ENCODE measurements around the gene EVI2A. TPM values are rescaled to one million over a fixed set of nuclear protein-coding genes. Genes with fewer than 3 reads are reported as not detected.
"Not testable (repeated sequence)": the region's sequence is repeated elsewhere in the genome, so short reads cannot be mapped to it uniquely, and the experiment has no call there.

Gene EVI2A
- total RNA-seq, 1 experiment from 2014 or later: not detected

GRCh38 chr17:31318298-31318801 lies 3.1 kb downstream of the EVI2A start:
- in situ Hi-C loops (cut with HindIII; ENCODE audit: low pct_unique_long_range_greater_than_20kb, low sequenced_read_pairs): no loop called here
- DNase-seq (ENCODE audit: low read depth): no peak

GRCh38 chr17:31314782-31315100 lies 6.7 kb downstream of the EVI2A start:
- no peak for DNase-seq (ENCODE audit: low read depth)
- in situ Hi-C loops (cut with HindIII; ENCODE audit: low pct_unique_long_range_greater_than_20kb, low sequenced_read_pairs): no loop called here

- in situ Hi-C loops (cut with HindIII; ENCODE audit: low pct_unique_long_range_greater_than_20kb, low sequenced_read_pairs): no loop called here
- no peak for DNase-seq (ENCODE audit: low read depth)
Observed at GRCh38 chr17:31313982-31314781, 7.2 kb downstream of the EVI2A start, which contains the start of gene EVI2B. Gene EVI2B, minus strand, starts transcription at chr17:31314054. Its CDS starts 8,445 bp downstream, at chr17:31305609.

- DNase-seq (ENCODE audit: low read depth); in situ Hi-C loops (cut with HindIII; ENCODE audit: low pct_unique_long_range_greater_than_20kb, low sequenced_read_pairs): not testable (repeated sequence)
Observed at GRCh38 chr17:31312223-31312622, 9.2 kb downstream of the EVI2A start.

GRCh38 chr17:31311526-31311925 lies 9.9 kb downstream of the EVI2A start:
- in situ Hi-C loops (cut with HindIII; ENCODE audit: low pct_unique_long_range_greater_than_20kb, low sequenced_read_pairs): no loop called here
- no peak for DNase-seq (ENCODE audit: low read depth)

GRCh38 chr17:31310886-31311285 lies 10.5 kb downstream of the EVI2A start:
- no peak for DNase-seq (ENCODE audit: low read depth)
- in situ Hi-C loops (cut with HindIII; ENCODE audit: low pct_unique_long_range_greater_than_20kb, low sequenced_read_pairs): no loop called here

GRCh38 chr17:31310260-31310659 lies 11.2 kb downstream of the EVI2A start:
- DNase-seq (ENCODE audit: low read depth): no peak
- in situ Hi-C loops (cut with HindIII; ENCODE audit: low pct_unique_long_range_greater_than_20kb, low sequenced_read_pairs): no loop called here

- in situ Hi-C loops (cut with HindIII; ENCODE audit: low pct_unique_long_range_greater_than_20kb, low sequenced_read_pairs): no loop called here
- DNase-seq (ENCODE audit: low read depth): no peak
Observed at GRCh38 chr17:31309556-31309955, 11.9 kb downstream of the EVI2A start.

GRCh38 chr17:31308372-31309334 lies 12.8 kb downstream of the EVI2A start:
- in situ Hi-C loops (cut with HindIII; ENCODE audit: low pct_unique_long_range_greater_than_20kb, low sequenced_read_pairs): no loop called here
- no peak for DNase-seq (ENCODE audit: low read depth)

GRCh38 chr17:31307640-31308039 lies 13.8 kb downstream of the EVI2A start:
- no peak for DNase-seq (ENCODE audit: low read depth)
- in situ Hi-C loops (cut with HindIII; ENCODE audit: low pct_unique_long_range_greater_than_20kb, low sequenced_read_pairs): no loop called here

- peak; percentile 17 for DNase-seq (ENCODE audit: low read depth)
- in situ Hi-C loops (cut with HindIII; ENCODE audit: low pct_unique_long_range_greater_than_20kb, low sequenced_read_pairs): no loop called here
Observed at GRCh38 chr17:31299624-31300023, 21.8 kb downstream of the EVI2A start.

- no peak for DNase-seq (ENCODE audit: low read depth)
- in situ Hi-C loops (cut with HindIII; ENCODE audit: low pct_unique_long_range_greater_than_20kb, low sequenced_read_pairs): no loop called here
Observed at GRCh38 chr17:31297090-31297489, 24.3 kb downstream of the EVI2A start, which contains the start of gene OMG. Gene OMG, minus strand, starts transcription at chr17:31297239. Its CDS starts 908 bp downstream, at chr17:31296331.

GRCh38 chr17:31296142-31296541 lies 25.3 kb downstream of the EVI2A start:
- in situ Hi-C loops (cut with HindIII; ENCODE audit: low pct_unique_long_range_greater_than_20kb, low sequenced_read_pairs): no loop called here
- no peak for DNase-seq (ENCODE audit: low read depth)

GRCh38 chr17:31295489-31295871 lies 25.9 kb downstream of the EVI2A start:
- in situ Hi-C loops (cut with HindIII; ENCODE audit: low pct_unique_long_range_greater_than_20kb, low sequenced_read_pairs): no loop called here
- DNase-seq (ENCODE audit: low read depth): no peak

- DNase-seq (ENCODE audit: low read depth): no peak
- in situ Hi-C loops (cut with HindIII; ENCODE audit: low pct_unique_long_range_greater_than_20kb, low sequenced_read_pairs): no loop called here
Observed at GRCh38 chr17:31294820-31295488, 26.5 kb downstream of the EVI2A start.

- in situ Hi-C loops (cut with HindIII; ENCODE audit: low pct_unique_long_range_greater_than_20kb, low sequenced_read_pairs): no loop called here
- no peak for DNase-seq (ENCODE audit: low read depth)
Observed at GRCh38 chr17:31294231-31294630, 27.2 kb downstream of the EVI2A start.

- in situ Hi-C loops (cut with HindIII; ENCODE audit: low pct_unique_long_range_greater_than_20kb, low sequenced_read_pairs): no loop called here
- no peak for DNase-seq (ENCODE audit: low read depth)
Observed at GRCh38 chr17:31293581-31293980, 27.8 kb downstream of the EVI2A start.

- DNase-seq (ENCODE audit: low read depth): no peak
- in situ Hi-C loops (cut with HindIII; ENCODE audit: low pct_unique_long_range_greater_than_20kb, low sequenced_read_pairs): no loop called here
Observed at GRCh38 chr17:31291820-31292219, 29.6 kb downstream of the EVI2A start.
